ENCODE measurements around the gene NAALADL2.
A peak's percentile ranks its signal among the peaks of the same experiment; 100 is the strongest.

NAALADL2 gene

GRCh38 chr3:175702956-175703355, 843.8 kb downstream of the NAALADL2 start:
- no peak for DNase-seq (ENCODE audit: extremely low spot score)
- ChIA-PET POLR2A (no interaction called here), CTCF (interaction anchor here (1.2 to 1.6 kb wide), 2 partner anchors 10 to 27 kb away, joined by 4 to 6 read pairs; no protein-coding TSS in a partner anchor)
- TF ChIP-seq, protein P1, sequence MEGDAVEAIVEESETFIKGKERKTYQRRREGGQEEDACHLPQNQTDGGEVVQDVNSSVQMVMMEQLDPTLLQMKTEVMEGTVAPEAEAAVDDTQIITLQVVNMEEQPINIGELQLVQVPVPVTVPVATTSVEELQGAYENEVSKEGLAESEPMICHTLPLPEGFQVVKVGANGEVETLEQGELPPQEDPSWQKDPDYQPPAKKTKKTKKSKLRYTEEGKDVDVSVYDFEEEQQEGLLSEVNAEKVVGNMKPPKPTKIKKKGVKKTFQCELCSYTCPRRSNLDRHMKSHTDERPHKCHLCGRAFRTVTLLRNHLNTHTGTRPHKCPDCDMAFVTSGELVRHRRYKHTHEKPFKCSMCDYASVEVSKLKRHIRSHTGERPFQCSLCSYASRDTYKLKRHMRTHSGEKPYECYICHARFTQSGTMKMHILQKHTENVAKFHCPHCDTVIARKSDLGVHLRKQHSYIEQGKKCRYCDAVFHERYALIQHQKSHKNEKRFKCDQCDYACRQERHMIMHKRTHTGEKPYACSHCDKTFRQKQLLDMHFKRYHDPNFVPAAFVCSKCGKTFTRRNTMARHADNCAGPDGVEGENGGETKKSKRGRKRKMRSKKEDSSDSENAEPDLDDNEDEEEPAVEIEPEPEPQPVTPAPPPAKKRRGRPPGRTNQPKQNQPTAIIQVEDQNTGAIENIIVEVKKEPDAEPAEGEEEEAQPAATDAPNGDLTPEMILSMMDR (IDR thresholded peaks at IDR 0.05; ENCODE audit: control extremely low read depth, extremely low read depth, low read depth, missing control alignments) = no peak

DNA sequence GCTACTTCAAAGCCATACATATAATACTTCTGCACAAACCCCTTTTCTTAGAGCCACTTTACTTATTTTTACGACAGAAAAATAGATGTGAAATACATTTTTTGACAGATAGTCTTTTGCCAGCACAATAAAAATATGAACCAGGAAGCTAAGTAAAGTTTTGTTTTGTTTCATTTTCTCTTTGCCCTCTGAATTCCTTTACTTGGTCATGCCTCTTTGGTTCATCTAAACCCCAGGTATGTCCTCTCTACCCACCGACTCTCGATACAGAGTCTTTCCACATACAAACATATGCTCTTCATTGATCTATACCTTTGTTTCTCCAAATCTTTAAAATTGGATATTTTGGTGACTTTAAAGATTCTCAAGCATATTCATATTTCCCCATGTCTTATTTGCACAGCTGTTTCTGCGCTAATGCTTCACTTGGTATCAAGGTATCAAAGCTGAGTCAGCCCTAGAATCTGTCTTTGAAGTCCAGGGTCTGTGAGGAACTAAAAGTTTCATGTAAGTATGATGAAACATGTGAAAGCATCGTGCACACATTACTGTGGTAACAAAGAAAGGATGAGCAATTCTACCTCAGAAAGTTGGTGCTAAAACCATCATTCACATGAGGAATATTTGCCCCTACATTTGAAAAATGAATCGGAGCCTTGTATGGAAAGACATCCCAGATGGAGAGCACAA, 845.4 kb downstream of the NAALADL2 start:
- TF ChIP-seq, protein P1 (IDR thresholded peaks at IDR 0.05; ENCODE audit: control extremely low read depth, extremely low read depth, low read depth, missing control alignments) = no peak
- POLR2A ChIA-PET = no interaction called here
- DNase-seq (ENCODE audit: extremely low spot score) = peak; percentile 3
- CTCF ChIA-PET = interaction anchor here (1.2 to 1.6 kb wide), 2 partner anchors 23 to 25 kb away, joined by 4 to 6 read pairs; no protein-coding TSS in a partner anchor

DNA sequence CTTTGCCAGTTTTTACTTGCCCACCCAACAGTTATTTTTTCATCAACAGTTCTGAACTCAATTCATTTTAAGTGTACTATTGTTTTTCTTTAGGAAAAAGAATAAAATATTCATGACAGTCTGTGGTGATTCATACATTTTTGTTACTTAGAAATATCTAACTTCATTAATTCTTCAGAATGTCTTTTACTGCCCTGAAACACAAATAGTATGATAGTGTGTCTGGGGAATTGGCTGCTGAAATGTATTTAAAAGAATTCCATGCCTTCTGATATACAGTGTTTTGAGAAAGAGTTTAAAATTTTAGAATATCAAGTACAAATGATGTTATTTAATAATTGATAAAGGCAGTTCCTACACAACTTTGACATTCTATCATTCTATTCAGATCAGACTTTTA, 854.1 kb downstream of the NAALADL2 start:
- CTCF ChIA-PET = no interaction called here
- POLR2A ChIA-PET = no interaction called here
- TF ChIP-seq, protein P1 (IDR thresholded peaks at IDR 0.05; ENCODE audit: control extremely low read depth, extremely low read depth, low read depth, missing control alignments) = no peak
- DNase-seq (ENCODE audit: extremely low spot score) = no peak

- TF ChIP-seq, protein P1 (IDR thresholded peaks at IDR 0.05; ENCODE audit: control extremely low read depth, extremely low read depth, low read depth, missing control alignments) = no peak
- DNase-seq (ENCODE audit: extremely low spot score) = no peak
- CTCF ChIA-PET = interaction anchor here (1.9 kb wide), 1 partner anchor 10 kb away, joined by 5 read pairs; no protein-coding TSS in a partner anchor
- POLR2A ChIA-PET = no interaction called here
Measured at GRCh38 chr3:175716446-175716845, 857.3 kb downstream of the NAALADL2 start.

- no peak for DNase-seq (ENCODE audit: extremely low spot score)
- ChIA-PET POLR2A (no interaction called here), CTCF (interaction anchor here (0.6 to 1.8 kb wide), 3 partner anchors 14 to 22 kb away, joined by 3 to 4 read pairs (median 3); no protein-coding TSS in a partner anchor)
- TF ChIP-seq, protein P1 (IDR thresholded peaks at IDR 0.05; ENCODE audit: control extremely low read depth, extremely low read depth, low read depth, missing control alignments) = no peak
Measured at GRCh38 chr3:175726228-175726627, 867.1 kb downstream of the NAALADL2 start.

DNA sequence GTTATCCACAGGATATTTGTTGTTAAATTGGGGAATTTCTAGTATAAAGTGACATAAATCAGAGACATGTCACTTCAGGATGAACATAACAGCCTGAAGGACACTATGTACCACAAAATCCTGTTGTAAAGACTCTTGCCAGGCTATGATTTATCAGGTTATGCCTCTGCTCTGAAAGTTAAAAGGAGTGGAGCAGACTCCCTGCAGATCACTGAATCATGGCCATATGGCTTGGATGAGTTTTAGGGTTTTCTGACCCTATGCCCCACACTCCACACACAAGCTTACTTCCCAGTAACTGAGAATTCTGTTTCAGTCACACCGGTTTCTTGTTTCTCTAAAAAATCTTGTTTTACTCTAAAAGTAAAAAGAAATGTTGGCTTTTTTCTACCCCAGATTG, 869.4 kb downstream of the NAALADL2 start:
- ChIA-PET POLR2A (no interaction called here), CTCF (interaction anchor here (1.5 kb wide), 1 partner anchor 7 kb away, joined by 3 read pairs; no protein-coding TSS in a partner anchor)
- TF ChIP-seq, protein P1 (IDR thresholded peaks at IDR 0.05; ENCODE audit: control extremely low read depth, extremely low read depth, low read depth, missing control alignments) = no peak
- no peak for DNase-seq (ENCODE audit: extremely low spot score)

Measured in GM10248 (cell line).